CD8-positive, alpha-beta memory T cell (primary cell): ENCODE results near the gene SH3TC1. TPM values are rescaled to one million over a fixed set of nuclear protein-coding genes. Genes with fewer than 3 reads are reported as not detected.
A peak's percentile ranks its signal among the peaks of the same experiment; 100 is the strongest.

Source experiments
- CTCF ChIA-PET: fragments of 350-600 bp; sonication (Branson Sonifier 250); formaldehyde crosslinking; loops from one replicate; lab custom pipeline; 2021; ENCODE audit warnings: antibody characterized with exemption; lab: Charles Lee
- POLR2A ChIA-PET: fragments of 350-600 bp; sonication (Branson Sonifier 250); formaldehyde crosslinking; loops from one replicate; lab custom pipeline; 2021; ENCODE audit warnings: antibody characterized with exemption; lab: Charles Lee
- DNase-seq, 5 donors: peaks; one replicate each; pipeline versions ENCODE4 v3.0.0 to v3.0.0-alpha.2; 2020 to 2022; ENCODE audit warnings: mixed read lengths in 1 of 5
- H3K27ac ChIP-seq: one replicate; pipeline ENCODE4 v1.7.0; 2013; ENCODE audit warnings: low read depth, mild to moderate bottlenecking, low read length, moderate library complexity
- H3K27me3 ChIP-seq: 2 replicates; pipeline ENCODE4 v1.7.0; 2013; ENCODE audit warnings: low read length, mild to moderate bottlenecking; ENCODE audit not compliant: insufficient read depth, poor library complexity, severe bottlenecking
- H3K36me3 ChIP-seq: 2 replicates; pipeline ENCODE4 v1.7.0; 2013; ENCODE audit warnings: mild to moderate bottlenecking, low read length, moderate library complexity; ENCODE audit not compliant: insufficient read depth
- H3K4me1 ChIP-seq: 2 replicates; pipeline ENCODE4 v1.7.0; 2013; ENCODE audit warnings: mild to moderate bottlenecking, low read length, moderate library complexity; ENCODE audit not compliant: insufficient read depth
- H3K4me3 ChIP-seq: 2 replicates; pipeline ENCODE4 v1.7.0; 2013; ENCODE audit warnings: mild to moderate bottlenecking, low read length
- H3K9me3 ChIP-seq: 2 replicates; pipeline ENCODE4 v1.7.0; 2013; ENCODE audit warnings: mild to moderate bottlenecking, low read length
- H3K27ac Mint-ChIP-seq, 8 donors: one replicate each; pipeline ENCODE4 v1.8.0; 2020 to 2021; ENCODE audit warnings: mixed read lengths in 8 of 8, mild to moderate bottlenecking in 6 of 8, inconsistent platforms in 3 of 8, moderate library complexity in 3 of 8
- H3K27me3 Mint-ChIP-seq, 2 donors: one replicate each; pipeline ENCODE4 v1.8.0; 2020 to 2021; ENCODE audit warnings: mixed read lengths in 2 of 2, mild to moderate bottlenecking in 1 of 2, moderate library complexity in 1 of 2
- H3K36me3 Mint-ChIP-seq, 3 donors: one replicate each; pipeline ENCODE4 v1.8.0; 2020 to 2021; ENCODE audit warnings: mixed read lengths in 3 of 3, inconsistent platforms in 1 of 3, mild to moderate bottlenecking in 1 of 3
- H3K4me1 Mint-ChIP-seq, 3 donors: one replicate each; pipeline ENCODE4 v1.8.0; 2020 to 2021; ENCODE audit warnings: mixed read lengths in 3 of 3, inconsistent platforms in 1 of 3, mild to moderate bottlenecking in 1 of 3
- H3K4me3 Mint-ChIP-seq, 7 donors: one replicate each; pipeline ENCODE4 v1.8.0; 2020 to 2021; ENCODE audit warnings: mixed read lengths in 7 of 7, mild to moderate bottlenecking in 6 of 7, moderate library complexity in 4 of 7, inconsistent platforms in 2 of 7
- H3K9me3 Mint-ChIP-seq, 5 donors: one replicate each; pipeline ENCODE4 v1.8.0; 2020 to 2022; ENCODE audit warnings: mixed read lengths in 5 of 5, mild to moderate bottlenecking in 3 of 5, moderate library complexity in 2 of 5, inconsistent platforms in 1 of 5
- polyA plus RNA-seq: library from polyadenylated mRNA; unstranded; fragments of 300-500 nt; fragmentation: Illumina TruSeq; gene quantifications from one replicate; pipeline ENCODE4 v1.2.3, GENCODE V29; 2021
- total RNA-seq, 2 experiments: library from RNA; stranded (reverse); gene quantifications; one replicate each; pipeline ENCODE4 v1.2.3, GENCODE V29; 2021

Gene SH3TC1
- total and polyA plus RNA-seq, 3 experiments from 2014 or later, result 7.5 to 12.2 (median 8.9) TPM

- ChIA-PET CTCF (no interaction called here), POLR2A (no interaction called here)
- no peak overlapping the region for H3K27ac ChIP-seq
- no peak overlapping the region for H3K4me3 Mint-ChIP-seq
- H3K9me3 ChIP-seq, result no peaks in the 10 kb centered on the region
- no peaks in the 10 kb centered on the region for H3K36me3 ChIP-seq
- H3K27me3 ChIP-seq, result no peaks in the 10 kb centered on the region
- no peak overlapping the region for H3K4me3 ChIP-seq
- H3K27ac Mint-ChIP-seq, result no peak overlapping the region
- H3K27me3 Mint-ChIP-seq, result no peaks in the 10 kb centered on the region
- H3K4me1 Mint-ChIP-seq, result no peaks in the 10 kb centered on the region
- H3K9me3 Mint-ChIP-seq, result no peaks in the 10 kb centered on the region
- no peaks in the 10 kb centered on the region for H3K4me1 ChIP-seq
- no peak for DNase-seq
- H3K36me3 Mint-ChIP-seq, result no peaks in the 10 kb centered on the region
Measured at GRCh38 chr4:8281519-8282133, 82.5 kb downstream of the SH3TC1 start.

- Histone ChIP-seq H3K4me3 (no peak overlapping the region), H3K27me3 (no peaks in the 10 kb centered on the region), H3K4me1 (no peaks in the 10 kb centered on the region), H3K36me3 (no peaks in the 10 kb centered on the region), H3K27ac (no peak overlapping the region), H3K9me3 (no peaks in the 10 kb centered on the region)
- CTCF ChIA-PET, result no interaction called here
- DNase-seq, result no peak
- Mint-ChIP-seq H3K9me3 (no peaks in the 10 kb centered on the region), H3K4me3 (no peak overlapping the region), H3K27ac (no peak overlapping the region), H3K4me1 (no peaks in the 10 kb centered on the region), H3K27me3 (no peaks in the 10 kb centered on the region), H3K36me3 (no peaks in the 10 kb centered on the region)
- POLR2A ChIA-PET, result no interaction called here
Measured at GRCh38 chr4:8282134-8282641, 83.1 kb downstream of the SH3TC1 start.

GRCh38 chr4:8282742-8283141 is 83.7 kb downstream of the SH3TC1 start:
- Mint-ChIP-seq H3K9me3 (no peaks in the 10 kb centered on the region), H3K36me3 (no peaks in the 10 kb centered on the region), H3K4me3 (no peak overlapping the region), H3K27me3 (no peaks in the 10 kb centered on the region), H3K27ac (no peak overlapping the region), H3K4me1 (no peaks in the 10 kb centered on the region)
- H3K27ac ChIP-seq, result no peak overlapping the region
- ChIA-PET POLR2A (no interaction called here), CTCF (no interaction called here)
- no peaks in the 10 kb centered on the region for H3K9me3 ChIP-seq
- no peak overlapping the region for H3K4me3 ChIP-seq
- no peaks in the 10 kb centered on the region for H3K27me3 ChIP-seq
- H3K4me1 ChIP-seq, result no peaks in the 10 kb centered on the region
- no peak for DNase-seq
- no peaks in the 10 kb centered on the region for H3K36me3 ChIP-seq

GRCh38 chr4:8283161-8283560 is 84.1 kb downstream of the SH3TC1 start:
- Mint-ChIP-seq H3K27me3 (no peaks in the 10 kb centered on the region), H3K4me1 (no peaks in the 10 kb centered on the region), H3K27ac (no peak overlapping the region), H3K9me3 (no peaks in the 10 kb centered on the region), H3K36me3 (no peaks in the 10 kb centered on the region), H3K4me3 (no peak overlapping the region)
- no peak overlapping the region for H3K4me3 ChIP-seq
- H3K9me3 ChIP-seq, result no peaks in the 10 kb centered on the region
- no peaks in the 10 kb centered on the region for H3K36me3 ChIP-seq
- no peak overlapping the region for H3K27ac ChIP-seq
- ChIA-PET CTCF (no interaction called here), POLR2A (no interaction called here)
- no peak for DNase-seq
- no peaks in the 10 kb centered on the region for H3K27me3 ChIP-seq
- H3K4me1 ChIP-seq, result no peaks in the 10 kb centered on the region

GRCh38 chr4:8283631-8284121 is 84.6 kb downstream of the SH3TC1 start:
- H3K27ac ChIP-seq, result no peak overlapping the region
- Mint-ChIP-seq H3K4me1 (no peaks in the 10 kb centered on the region), H3K27me3 (no peaks in the 10 kb centered on the region), H3K4me3 (no peak overlapping the region), H3K36me3 (no peaks in the 10 kb centered on the region), H3K9me3 (no peaks in the 10 kb centered on the region), H3K27ac (no peak overlapping the region)
- H3K9me3 ChIP-seq, result no peaks in the 10 kb centered on the region
- POLR2A ChIA-PET, result no interaction called here
- H3K36me3 ChIP-seq, result no peaks in the 10 kb centered on the region
- H3K27me3 ChIP-seq, result no peaks in the 10 kb centered on the region
- DNase-seq, result no peak
- no peaks in the 10 kb centered on the region for H3K4me1 ChIP-seq
- CTCF ChIA-PET, result no interaction called here
- H3K4me3 ChIP-seq, result no peak overlapping the region

GRCh38 chr4:8284391-8284790 is 85.3 kb downstream of the SH3TC1 start:
- Mint-ChIP-seq H3K27ac (peak overlapping the region in 1 of 8 donors; percentile 91), H3K27me3 (no peaks in the 10 kb centered on the region), H3K4me1 (no peaks in the 10 kb centered on the region), H3K36me3 (no peaks in the 10 kb centered on the region), H3K9me3 (no peaks in the 10 kb centered on the region), H3K4me3 (no peak overlapping the region)
- Histone ChIP-seq H3K4me3 (no peak overlapping the region), H3K4me1 (no peaks in the 10 kb centered on the region), H3K27me3 (no peaks in the 10 kb centered on the region), H3K9me3 (no peaks in the 10 kb centered on the region), H3K27ac (no peak overlapping the region), H3K36me3 (no peaks in the 10 kb centered on the region)
- CTCF ChIA-PET, result no interaction called here
- POLR2A ChIA-PET, result no interaction called here
- DNase-seq, result no peak

GRCh38 chr4:8285143-8285975 is 86.3 kb downstream of the SH3TC1 start:
- Mint-ChIP-seq H3K27me3 (no peaks in the 10 kb centered on the region), H3K4me1 (no peaks in the 10 kb centered on the region), H3K27ac (no peak overlapping the region), H3K4me3 (peak overlapping the region in 1 of 7 donors; percentile 2), H3K36me3 (no peaks in the 10 kb centered on the region), H3K9me3 (no peaks in the 10 kb centered on the region)
- ChIA-PET POLR2A (no interaction called here), CTCF (no interaction called here)
- no peak overlapping the region for H3K27ac ChIP-seq
- H3K36me3 ChIP-seq, result no peaks in the 10 kb centered on the region
- no peaks in the 10 kb centered on the region for H3K9me3 ChIP-seq
- no peak for DNase-seq
- no peaks in the 10 kb centered on the region for H3K4me1 ChIP-seq
- H3K27me3 ChIP-seq, result no peaks in the 10 kb centered on the region
- no peak overlapping the region for H3K4me3 ChIP-seq

- POLR2A ChIA-PET, result no interaction called here
- H3K27me3 Mint-ChIP-seq, result no peaks in the 10 kb centered on the region
- no peaks in the 10 kb centered on the region for H3K4me1 ChIP-seq
- CTCF ChIA-PET, result no interaction called here
- H3K9me3 ChIP-seq, result no peaks in the 10 kb centered on the region
- DNase-seq, result no peak
- H3K9me3 Mint-ChIP-seq, result no peaks in the 10 kb centered on the region
- no peaks in the 10 kb centered on the region for H3K27me3 ChIP-seq
- no peaks in the 10 kb centered on the region for H3K4me1 Mint-ChIP-seq
- H3K36me3 Mint-ChIP-seq, result no peaks in the 10 kb centered on the region
- H3K4me3 ChIP-seq, result no peak overlapping the region
- no peaks in the 10 kb centered on the region for H3K36me3 ChIP-seq
- H3K27ac Mint-ChIP-seq, result no peak overlapping the region
- H3K27ac ChIP-seq, result no peak overlapping the region
- H3K4me3 Mint-ChIP-seq, result no peak overlapping the region
Measured at GRCh38 chr4:8285976-8286718, 87.1 kb downstream of the SH3TC1 start.
